ENCODE results near the gene ARHGAP22. TPM values are rescaled to one million over a fixed set of nuclear protein-coding genes. Genes with fewer than 3 reads are reported as not detected.

The ARHGAP22 gene
- total and polyA plus RNA-seq, 8 donors: 2.2 to 10.4 (median 2.8) TPM

DNA sequence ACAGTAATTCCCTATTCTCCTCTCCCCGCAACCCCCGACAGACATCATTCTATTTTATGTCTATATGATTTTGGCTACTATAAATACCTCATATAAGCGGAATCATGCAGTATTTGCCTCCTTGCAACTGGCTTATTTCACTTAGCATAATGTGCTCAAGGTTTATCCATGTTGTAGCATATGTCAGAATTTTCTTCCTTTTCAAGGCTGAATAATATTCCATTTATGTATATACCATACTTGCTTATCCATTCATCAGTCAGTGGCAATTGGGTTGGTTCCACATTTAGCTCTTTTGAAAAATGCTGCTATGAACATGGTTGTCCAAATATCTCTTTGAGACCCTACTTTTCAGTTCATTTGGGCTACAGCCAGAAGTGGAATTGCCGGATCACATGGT is 191.9 kb downstream of the ARHGAP22 start:
- H3K27ac ChIP-seq: no peak overlapping the region
- DNase-seq (no peak), ATAC-seq (no peak)
- no peak overlapping the region for H3K4me3 ChIP-seq
- peaks cover 0 to 14% of the 10 kb centered on the region in 2 donors for H3K9me3 ChIP-seq
- intact Hi-C loops (cut with DNase I): no loop called here
- H3K4me1 ChIP-seq: no peaks in the 10 kb centered on the region
- H3K27me3 ChIP-seq: no peaks in the 10 kb centered on the region
- H3K36me3 ChIP-seq: peaks cover 0 to 32% of the 10 kb centered on the region in 2 donors
- TF ChIP-seq CTCF (IDR thresholded peaks at IDR 0.05): no peak

- intact Hi-C loops (cut with DNase I): no loop called here
- no peaks in the 10 kb centered on the region for H3K4me1 ChIP-seq
- no peak for TF ChIP-seq CTCF (IDR thresholded peaks at IDR 0.05)
- H3K9me3 ChIP-seq: peaks cover 0 to 14% of the 10 kb centered on the region in 2 donors
- no peaks in the 10 kb centered on the region for H3K27me3 ChIP-seq
- H3K36me3 ChIP-seq: peaks cover 0 to 32% of the 10 kb centered on the region in 2 donors
- no peak overlapping the region for H3K27ac ChIP-seq
- H3K4me3 ChIP-seq: no peak overlapping the region
- no peak for DNase-seq
- no peak for ATAC-seq
These were observed 192.8 kb downstream of the ARHGAP22 start for GRCh38 chr10:48412081-48412480.

DNA sequence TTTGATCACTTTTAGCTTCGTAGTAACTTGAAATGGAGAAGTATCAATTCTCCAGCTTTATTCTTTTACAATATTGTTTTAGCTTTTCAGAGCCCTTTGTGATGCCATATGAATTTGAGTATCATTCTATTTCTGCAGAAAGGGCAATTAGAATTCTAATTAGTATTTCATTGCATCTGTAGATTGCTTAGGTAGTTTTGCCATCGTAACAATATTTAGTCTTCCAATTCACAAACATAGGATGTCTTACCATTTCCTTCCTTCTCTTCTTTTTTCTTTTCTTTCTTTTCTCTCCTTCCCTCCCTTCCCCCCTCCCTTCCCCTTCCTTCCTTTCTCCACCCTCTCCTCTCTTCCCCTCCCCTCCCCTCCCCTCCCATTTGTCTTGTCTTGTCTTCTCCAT is 193.4 kb downstream of the ARHGAP22 start:
- TF ChIP-seq CTCF (IDR thresholded peaks at IDR 0.05): no peak
- ATAC-seq (no peak), DNase-seq (no peak)
- intact Hi-C loops (cut with DNase I): no loop called here
- peaks cover 0 to 14% of the 10 kb centered on the region in 2 donors for H3K9me3 ChIP-seq
- H3K27me3 ChIP-seq: no peaks in the 10 kb centered on the region
- H3K27ac ChIP-seq: no peak overlapping the region
- no peaks in the 10 kb centered on the region for H3K4me1 ChIP-seq
- H3K36me3 ChIP-seq: peaks cover 0 to 32% of the 10 kb centered on the region in 2 donors
- H3K4me3 ChIP-seq: no peak overlapping the region

- ATAC-seq (no peak), DNase-seq (no peak)
- H3K27me3 ChIP-seq: no peaks in the 10 kb centered on the region
- no peaks in the 10 kb centered on the region for H3K4me1 ChIP-seq
- intact Hi-C loops (cut with DNase I): no loop called here
- peaks cover 0 to 32% of the 10 kb centered on the region in 2 donors for H3K36me3 ChIP-seq
- no peak overlapping the region for H3K27ac ChIP-seq
- no peak overlapping the region for H3K4me3 ChIP-seq
- no peak for TF ChIP-seq CTCF (IDR thresholded peaks at IDR 0.05)
- peaks cover 0 to 14% of the 10 kb centered on the region in 2 donors for H3K9me3 ChIP-seq
These were observed 194.4 kb downstream of the ARHGAP22 start for GRCh38 chr10:48410503-48410902.

DNA sequence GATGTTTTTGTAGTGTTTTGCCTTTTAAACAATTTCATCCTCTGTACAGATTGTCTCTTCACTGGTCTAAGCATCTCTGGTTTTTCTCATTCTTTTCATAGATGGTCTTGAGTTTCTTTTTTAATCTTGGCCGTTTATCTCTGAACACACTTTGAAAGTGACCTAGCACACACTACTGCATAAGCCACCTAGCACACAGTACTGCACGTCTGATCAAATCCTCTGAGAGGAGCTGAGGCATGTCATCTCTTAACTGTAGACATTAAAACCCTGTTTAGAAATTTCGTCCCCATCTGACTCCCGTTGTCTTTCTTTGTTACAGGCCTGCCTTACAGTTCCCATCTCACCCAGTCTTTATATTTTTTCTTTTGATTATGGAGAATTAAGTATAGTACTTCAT is 198.2 kb downstream of the ARHGAP22 start:
- peaks cover 0 to 3% of the 10 kb centered on the region in 2 donors for H3K9me3 ChIP-seq
- H3K36me3 ChIP-seq: peaks cover 0 to 18% of the 10 kb centered on the region in 2 donors
- H3K27ac ChIP-seq: no peak overlapping the region
- DNase-seq: no peak
- TF ChIP-seq CTCF (IDR thresholded peaks at IDR 0.05): no peak
- no peak for ATAC-seq
- H3K4me3 ChIP-seq: no peak overlapping the region
- intact Hi-C loops (cut with DNase I): no loop called here
- H3K4me1 ChIP-seq: peaks cover 0 to 9% of the 10 kb centered on the region in 2 donors
- H3K27me3 ChIP-seq: no peaks in the 10 kb centered on the region
